ENCODE data around the gene CEP19.

DNA sequence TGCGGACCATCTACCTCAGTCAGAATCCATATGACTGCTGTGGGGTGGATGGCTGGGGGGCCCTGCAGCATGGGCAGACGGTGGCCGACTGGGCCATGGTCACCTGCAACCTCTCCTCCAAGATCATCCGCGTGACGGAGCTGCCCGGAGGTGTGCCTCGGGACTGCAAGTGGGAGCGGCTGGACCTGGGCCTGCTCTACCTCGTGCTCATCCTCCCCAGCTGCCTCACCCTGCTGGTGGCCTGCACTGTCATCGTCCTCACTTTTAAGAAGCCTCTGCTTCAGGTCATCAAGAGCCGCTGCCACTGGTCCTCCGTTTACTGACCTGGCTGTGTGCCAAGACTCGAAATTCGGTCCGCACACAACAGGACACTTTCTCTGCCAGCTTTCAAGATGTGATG is 50.6 kb downstream of the CEP19 start:
- no peak for TF ChIP-seq CTCF (IDR thresholded peaks at IDR 0.05; ENCODE audit: low read depth, low read length, missing input control)
- no peak for TF ChIP-seq HNF4G (IDR thresholded peaks at IDR 0.05)
- TF ChIP-seq YY1 (IDR thresholded peaks at IDR 0.05) = no peak
- TF ChIP-seq SP1 (IDR thresholded peaks at IDR 0.05) = no peak
- TF ChIP-seq, protein P1, sequence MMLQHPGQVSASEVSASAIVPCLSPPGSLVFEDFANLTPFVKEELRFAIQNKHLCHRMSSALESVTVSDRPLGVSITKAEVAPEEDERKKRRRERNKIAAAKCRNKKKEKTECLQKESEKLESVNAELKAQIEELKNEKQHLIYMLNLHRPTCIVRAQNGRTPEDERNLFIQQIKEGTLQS (IDR thresholded peaks at IDR 0.05) = no peak
- TF ChIP-seq RAD21 (IDR thresholded peaks at IDR 0.05) = no peak
- TF ChIP-seq, protein P2, sequence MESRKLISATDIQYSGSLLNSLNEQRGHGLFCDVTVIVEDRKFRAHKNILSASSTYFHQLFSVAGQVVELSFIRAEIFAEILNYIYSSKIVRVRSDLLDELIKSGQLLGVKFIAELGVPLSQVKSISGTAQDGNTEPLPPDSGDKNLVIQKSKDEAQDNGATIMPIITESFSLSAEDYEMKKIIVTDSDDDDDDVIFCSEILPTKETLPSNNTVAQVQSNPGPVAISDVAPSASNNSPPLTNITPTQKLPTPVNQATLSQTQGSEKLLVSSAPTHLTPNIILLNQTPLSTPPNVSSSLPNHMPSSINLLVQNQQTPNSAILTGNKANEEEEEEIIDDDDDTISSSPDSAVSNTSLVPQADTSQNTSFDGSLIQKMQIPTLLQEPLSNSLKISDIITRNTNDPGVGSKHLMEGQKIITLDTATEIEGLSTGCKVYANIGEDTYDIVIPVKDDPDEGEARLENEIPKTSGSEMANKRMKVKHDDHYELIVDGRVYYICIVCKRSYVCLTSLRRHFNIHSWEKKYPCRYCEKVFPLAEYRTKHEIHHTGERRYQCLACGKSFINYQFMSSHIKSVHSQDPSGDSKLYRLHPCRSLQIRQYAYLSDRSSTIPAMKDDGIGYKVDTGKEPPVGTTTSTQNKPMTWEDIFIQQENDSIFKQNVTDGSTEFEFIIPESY (IDR thresholded peaks at IDR 0.05) = no peak
- TF ChIP-seq REST (IDR thresholded peaks at IDR 0.05) = no peak
- TF ChIP-seq EGR1 (IDR thresholded peaks at IDR 0.05; ENCODE audit: low read depth in 2 of 2) = no peak
